Measurements from ENCODE around the gene SPRYD3.
"Not testable (repeated sequence)": the region's sequence is repeated elsewhere in the genome, so short reads cannot be mapped to it uniquely, and the experiment has no call there.

SPRYD3 gene

DNA sequence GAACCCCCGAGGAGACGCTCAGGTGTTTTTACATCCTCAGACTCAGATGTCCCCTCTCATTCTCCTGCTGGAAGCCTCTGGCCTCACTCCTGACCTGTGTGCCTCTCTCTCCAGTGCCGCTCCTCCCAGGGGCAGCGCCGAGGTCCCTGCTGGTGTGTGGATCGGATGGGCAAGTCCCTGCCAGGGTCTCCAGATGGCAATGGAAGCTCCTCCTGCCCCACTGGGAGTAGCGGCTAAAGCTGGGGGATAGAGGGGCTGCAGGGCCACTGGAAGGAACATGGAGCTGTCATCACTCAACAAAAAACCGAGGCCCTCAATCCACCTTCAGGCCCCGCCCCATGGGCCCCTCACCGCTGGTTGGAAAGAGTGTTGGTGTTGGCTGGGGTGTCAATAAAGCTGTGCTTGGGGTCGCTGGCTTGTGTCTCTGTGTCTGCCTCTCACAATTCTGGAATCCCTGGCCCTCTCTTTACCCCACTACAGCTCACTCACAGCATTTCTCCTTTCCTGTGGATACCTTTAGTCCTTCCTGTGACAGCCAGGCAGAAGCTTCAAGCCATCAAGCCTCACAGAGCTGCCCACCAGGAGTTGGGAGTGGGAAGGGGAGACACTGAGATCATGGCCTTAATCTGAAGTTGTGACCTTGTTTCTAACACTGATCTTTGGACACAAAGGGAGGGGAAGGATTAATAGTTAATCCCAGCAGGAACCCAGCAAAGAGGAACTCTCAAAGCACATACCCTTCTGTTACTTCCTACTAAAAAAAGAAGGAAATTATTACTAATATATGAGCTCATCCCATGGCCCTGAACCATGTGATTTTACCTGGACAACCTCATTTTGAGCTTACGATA, 23.0 kb upstream of the SPRYD3 start:
- no peak for DNase-seq

GRCh38 chr12:53101266-53101665, 22.1 kb upstream of the SPRYD3 start:
- no peak for DNase-seq

DNA sequence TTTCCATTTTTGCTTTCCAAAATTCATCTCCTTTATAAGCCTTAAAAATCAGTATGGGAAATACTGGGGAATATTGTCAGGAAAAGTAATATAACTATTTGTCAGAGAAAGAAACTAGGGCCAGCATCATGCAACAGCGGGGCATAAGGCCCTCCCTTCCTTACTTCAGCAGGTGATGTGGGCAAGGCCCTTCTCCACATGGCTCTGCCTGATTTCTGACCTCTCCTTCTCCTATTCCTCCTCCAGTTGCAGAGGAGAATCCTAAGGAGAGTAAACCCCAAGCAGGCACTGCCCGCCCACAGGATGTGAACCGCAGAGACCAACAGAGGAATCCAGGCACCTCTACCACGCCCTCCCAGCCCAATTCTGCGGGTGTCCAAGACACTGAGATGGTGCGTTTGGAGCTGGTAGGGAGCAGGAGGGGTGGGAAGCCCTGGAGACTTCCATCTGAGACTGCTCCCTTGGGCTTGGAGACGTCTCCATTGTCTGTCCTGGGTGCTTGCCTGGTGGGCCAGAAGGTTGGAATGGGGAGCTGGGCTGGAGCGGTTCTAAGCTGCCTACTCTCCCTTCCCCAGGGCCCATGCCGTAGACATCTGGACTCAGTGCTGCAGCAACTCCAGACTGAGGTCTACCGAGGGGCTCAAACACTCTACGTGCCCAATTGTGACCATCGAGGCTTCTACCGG, 21.4 kb upstream of the SPRYD3 start:
- DNase-seq = no peak

DNA sequence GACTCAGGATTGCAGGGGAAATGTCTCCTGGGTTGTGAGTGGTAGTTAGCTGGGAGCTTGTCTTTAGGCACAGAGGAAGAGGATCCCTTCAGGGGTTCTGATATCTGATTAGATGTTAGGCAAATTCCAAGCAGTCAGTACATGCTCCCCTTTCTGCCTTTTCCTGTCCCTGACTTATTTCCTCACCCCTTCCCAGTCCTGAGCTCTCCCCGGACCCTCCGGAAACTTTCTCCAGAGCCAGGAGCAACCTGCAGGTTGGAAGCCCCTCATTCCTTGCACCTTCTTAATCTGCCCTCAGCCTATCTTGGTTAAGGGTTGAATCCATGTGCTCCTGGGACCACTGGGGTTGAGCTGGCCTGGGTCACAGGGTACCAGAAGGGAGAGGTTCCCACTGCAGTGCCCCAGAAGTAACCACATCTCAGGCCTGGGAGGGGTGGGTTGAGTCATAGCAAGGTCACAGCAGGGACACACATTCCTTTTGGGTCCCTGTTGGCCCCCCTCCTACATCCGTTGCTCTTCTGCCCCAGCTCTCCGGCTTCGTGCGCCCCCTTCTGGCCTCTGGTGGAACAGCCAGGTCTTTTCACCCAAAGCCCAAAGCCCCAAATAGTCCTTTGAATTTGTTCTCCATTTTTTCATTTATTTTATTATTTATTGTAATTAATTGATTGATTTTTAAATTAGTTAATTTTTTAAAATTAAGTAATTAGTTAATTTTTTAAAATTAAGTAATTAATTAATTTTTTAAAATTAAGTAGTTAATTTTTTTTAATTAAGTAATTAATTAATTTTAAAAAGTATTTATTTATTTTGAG, 20.1 kb upstream of the SPRYD3 start:
- DNase-seq = peak; percentile 67

DNA sequence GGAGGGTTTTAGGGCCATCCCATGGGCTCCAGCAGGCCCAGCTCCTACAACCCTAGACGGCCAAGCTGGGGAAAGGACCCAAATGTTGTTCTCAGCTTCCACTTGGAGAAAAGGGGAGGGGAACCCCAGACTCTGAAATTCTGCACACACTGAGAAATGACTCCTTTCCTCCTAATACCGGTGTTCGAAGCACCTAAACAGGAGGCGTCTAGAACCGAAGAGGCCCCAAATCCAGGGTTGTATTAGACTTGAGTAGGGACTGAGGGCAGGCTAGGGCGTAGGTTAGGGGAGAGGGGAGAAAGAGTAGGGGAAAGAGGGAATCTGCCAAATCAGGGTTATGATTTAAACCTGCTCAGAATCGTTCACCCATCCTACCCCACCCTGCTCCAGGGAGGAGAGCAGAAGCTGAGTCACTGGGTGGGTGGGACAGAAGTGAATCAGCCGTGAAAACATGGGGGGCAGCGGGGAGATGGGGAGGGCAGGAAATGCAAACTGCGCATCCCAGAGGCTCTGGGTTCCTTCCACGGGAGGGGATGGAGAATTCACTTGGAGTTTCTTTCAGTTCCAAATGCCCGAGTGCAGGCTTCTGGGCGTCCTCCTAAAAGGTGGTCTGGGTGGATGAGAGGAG, 19.3 kb upstream of the SPRYD3 start:
- no peak for DNase-seq

GRCh38 chr12:53097564-53098353, 18.6 kb upstream of the SPRYD3 start, which contains the start of gene IGFBP6:
Gene IGFBP6 (plus strand): TSS chr12:53097667. CDS start chr12:53097718, 51 bp downstream.
- no peak for DNase-seq

GRCh38 chr12:53097207-53097563, 18.0 kb upstream of the SPRYD3 start:
- DNase-seq = no peak

DNA sequence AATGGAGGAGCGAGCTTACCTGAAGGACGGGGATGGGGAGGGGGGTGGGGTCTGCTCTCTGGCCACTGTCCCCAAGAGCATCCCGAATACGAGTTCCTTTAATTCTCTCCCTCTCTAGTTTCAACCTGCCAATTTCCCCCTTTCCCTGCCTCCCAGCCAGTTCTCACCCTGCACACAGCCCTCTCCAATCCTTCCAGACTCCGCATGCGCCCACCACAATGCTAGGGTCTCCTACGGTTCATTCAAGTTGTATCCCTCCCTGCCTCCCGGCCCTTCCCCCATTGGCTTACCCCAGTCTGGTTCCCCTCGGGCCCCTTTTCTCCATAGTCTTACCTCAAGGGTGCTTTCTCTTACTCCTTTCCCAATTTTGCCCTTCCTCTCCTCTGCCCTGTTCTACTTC, 17.6 kb upstream of the SPRYD3 start:
- no peak for DNase-seq

DNA sequence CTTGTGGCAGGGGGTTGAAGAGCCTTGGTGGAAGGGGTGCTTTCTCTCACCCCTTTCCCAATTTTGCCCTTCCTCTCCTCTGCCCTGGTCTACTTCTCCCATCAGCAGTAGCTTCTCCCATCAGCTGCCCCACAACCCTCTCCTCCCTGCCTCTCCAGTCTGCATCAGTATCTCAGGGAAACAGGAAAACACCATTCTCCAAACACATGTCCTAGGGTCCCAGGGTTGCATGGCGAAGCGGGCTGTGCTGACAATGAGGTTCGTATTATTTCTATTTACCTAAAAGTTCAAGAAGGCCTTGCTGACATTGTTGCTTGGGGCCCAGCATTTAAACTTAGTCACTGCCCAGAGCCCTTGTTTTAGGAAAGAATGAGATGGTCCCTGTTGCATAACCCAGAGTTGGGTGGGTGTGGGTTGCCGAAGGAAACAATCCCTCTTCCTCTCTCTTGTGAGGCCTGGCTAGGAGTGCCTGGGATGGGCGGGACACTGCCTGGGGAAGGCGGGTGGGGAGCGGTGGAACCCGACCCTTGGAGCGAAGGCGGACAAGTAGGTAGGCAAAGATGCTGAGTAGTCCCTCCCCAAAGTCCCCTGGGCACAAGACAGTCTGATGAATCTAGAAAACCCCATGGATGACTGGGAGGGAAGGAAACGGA, 17.0 kb upstream of the SPRYD3 start:
- DNase-seq = peak; percentile 84

DNA sequence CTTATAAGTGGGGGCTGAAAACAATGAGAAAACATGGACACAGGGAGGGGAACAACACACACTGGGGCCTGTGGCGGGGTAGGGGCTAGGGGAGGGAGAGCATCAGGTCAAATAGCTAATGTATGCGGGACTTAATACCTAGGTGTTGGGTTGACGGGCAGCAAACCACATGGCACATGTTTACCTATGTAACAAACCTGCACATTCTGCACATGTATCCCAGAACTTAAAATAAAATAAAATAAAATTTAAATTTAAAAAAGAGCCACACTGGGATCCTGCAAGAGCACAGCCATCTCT, 16.4 kb upstream of the SPRYD3 start:
- not testable (repeated sequence) for DNase-seq

- DNase-seq = not testable (repeated sequence)
Measured at GRCh38 chr12:53094796-53095595, 15.8 kb upstream of the SPRYD3 start.

GRCh38 chr12:53094394-53094787, 15.2 kb upstream of the SPRYD3 start:
- DNase-seq = no peak

GRCh38 chr12:53093777-53094393, 14.7 kb upstream of the SPRYD3 start:
- DNase-seq = no peak

DNA sequence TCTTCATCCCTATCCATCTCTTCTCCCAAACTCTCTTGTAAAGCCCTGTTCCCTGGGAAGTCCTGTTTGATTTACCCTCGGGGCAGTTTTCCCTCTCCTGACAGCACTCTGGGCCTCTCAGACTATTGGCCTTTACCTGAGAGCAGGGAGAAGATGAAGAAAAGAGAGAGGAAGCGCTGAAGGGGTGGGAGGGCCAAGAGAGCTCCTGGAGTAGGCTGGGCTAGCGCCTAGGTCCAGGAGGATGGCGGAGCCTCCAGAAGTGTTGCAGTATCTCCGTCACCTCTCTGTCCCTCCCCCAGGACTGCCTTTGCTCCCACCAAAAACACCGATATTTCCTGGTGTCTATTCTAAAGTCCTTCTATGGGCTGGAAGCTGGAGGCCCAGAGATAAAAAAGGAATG, 12.6 kb upstream of the SPRYD3 start:
- no peak for DNase-seq

DNA sequence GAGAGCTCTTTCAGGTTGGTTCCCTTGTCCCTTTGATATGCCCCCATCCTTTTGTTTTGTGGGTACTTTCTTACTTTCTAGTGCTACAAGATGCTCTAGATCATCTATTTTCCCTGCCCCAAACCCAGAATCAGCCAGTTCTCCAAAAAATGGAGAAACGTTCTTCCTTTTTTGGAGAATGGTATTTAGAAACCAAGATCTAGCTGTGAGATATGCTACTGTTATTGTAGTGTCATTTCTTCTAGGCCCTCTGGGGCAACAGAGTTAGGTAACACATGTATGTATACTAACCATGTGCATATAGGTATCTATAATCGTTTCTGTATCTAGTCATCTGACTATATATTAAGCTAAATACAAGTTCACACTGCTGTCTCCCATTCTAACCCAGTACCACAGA, 11.4 kb upstream of the SPRYD3 start:
- no peak for DNase-seq

GRCh38 chr12:53090105-53090504, 10.9 kb upstream of the SPRYD3 start:
- no peak for DNase-seq

DNA sequence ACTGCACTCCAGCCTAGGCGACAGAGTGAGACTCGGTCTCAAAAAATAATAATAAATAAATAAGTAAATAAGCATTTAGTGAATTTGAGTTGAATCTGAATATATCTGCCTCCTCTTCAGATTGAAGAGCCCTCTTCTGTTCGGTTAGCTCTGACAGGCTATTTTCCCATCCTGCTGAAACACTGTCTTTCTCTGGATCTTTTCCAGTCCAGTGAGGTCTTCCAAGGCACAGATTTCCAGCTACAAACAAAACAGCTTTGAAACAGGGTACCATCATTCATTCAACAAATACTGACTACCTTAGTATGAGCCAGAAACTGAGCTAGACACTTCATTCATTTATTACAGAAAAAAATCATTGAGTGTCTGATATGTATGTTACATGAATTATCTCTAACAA, 7.2 kb upstream of the SPRYD3 start:
- no peak for DNase-seq

DNA sequence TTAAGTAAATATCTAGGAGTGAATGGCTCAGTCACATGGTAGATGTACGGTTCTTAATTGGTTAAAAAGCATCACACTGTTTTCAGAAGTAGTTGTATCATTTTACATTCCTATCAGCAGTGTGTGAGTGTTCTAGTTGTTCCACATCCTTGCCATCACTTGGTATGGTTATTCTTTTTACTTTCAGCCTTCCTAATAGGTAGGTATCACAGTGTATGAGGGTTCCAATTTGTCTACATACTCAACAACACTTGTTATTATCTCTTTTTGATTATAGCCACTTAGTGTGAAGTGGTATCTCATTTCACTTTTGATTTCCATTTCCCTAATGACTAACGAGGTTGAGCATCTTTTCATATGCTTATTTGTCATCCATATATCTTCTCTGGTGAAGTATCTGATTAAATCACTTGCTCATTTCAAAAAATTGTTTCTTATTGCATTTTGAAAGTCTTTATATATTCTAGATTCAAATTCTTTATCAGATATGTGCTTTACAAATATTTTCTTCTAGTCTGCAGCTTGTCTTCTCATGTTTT, 3.5 kb upstream of the SPRYD3 start:
- DNase-seq = no peak

DNA sequence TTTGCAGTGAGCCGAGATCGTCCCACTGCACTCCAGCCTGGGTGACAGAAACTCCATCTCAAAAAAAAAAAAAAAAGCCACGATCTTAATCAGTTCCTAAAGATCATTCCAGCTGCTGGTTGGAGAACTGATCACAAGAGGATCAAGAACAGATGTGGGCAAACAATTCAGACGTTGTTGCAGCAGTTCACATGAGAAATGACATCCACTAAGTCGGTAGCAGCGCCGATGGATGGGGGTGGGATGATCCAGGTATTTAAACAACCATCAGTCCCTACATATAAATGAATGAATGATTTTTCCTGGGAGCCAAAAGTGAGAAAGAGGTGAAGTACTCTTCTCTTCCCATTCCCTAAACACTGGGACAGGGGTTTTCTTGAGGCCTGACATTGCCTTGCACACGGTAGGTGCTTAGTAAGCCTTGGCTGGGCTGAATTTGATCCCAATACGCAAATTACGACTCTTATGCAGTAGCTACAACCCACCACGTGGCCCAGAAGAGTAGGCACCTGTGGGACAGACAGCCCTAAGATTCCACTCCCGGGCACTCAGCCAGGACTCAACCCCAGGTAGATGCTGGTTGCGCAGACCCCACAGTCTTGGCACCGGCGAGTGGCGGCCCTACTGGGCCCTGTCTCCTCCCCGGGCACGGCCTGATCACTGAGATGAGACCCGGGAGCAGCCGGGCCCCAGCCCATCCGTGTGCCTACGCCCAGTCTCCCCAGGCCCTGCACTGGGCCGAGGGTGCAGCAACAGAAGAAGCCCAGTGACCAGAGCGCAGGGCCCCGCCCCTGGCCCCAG, 565 bp downstream of the SPRYD3 start:
- DNase-seq = no peak
